ENCODE measurements around the gene SERTAD1. TPM values are rescaled to one million over a fixed set of nuclear protein-coding genes. Genes with fewer than 3 reads are reported as not detected.

SERTAD1 gene
- total and polyA plus RNA-seq, 12 donors = 6.3 to 35.8 (median 9.4) TPM

DNA sequence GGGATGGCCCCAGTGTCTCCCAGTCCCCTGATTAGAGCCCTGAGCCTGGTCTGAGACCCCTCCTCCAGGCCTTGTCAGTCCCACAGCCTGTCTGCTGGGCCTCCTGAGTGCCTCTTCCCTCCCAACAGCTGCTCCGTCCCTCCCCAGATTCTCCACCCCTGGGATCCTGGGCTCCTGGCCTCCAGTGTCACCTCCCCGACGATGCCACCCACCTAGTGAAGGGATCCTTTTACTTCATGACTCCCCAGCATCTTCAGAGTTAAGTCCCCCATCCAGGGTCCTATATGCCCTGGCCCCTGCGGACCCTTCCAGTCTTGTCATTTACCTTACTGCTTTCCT lies 8.2 kb downstream of the SERTAD1 start:
- Histone ChIP-seq H3K4me1 (peaks cover 12 to 61% (median 43%) of the 10 kb centered on the region in 9 donors), H3K4me3 (peak overlapping the region in 1 of 10 donors; percentile 14), H3K27ac (peak overlapping the region; percentile 75 to 96 (median 84)), H3K36me3 (peaks cover 0 to 11% (median 3%) of the 10 kb centered on the region in 9 donors), H3K27me3 (no peaks in the 10 kb centered on the region), H3K9me3 (no peaks in the 10 kb centered on the region)
- WGBS, 2 donors = 59 to 61% methylated on average over 4 of the region's 4 CpGs
- TF ChIP-seq, protein P1, sequence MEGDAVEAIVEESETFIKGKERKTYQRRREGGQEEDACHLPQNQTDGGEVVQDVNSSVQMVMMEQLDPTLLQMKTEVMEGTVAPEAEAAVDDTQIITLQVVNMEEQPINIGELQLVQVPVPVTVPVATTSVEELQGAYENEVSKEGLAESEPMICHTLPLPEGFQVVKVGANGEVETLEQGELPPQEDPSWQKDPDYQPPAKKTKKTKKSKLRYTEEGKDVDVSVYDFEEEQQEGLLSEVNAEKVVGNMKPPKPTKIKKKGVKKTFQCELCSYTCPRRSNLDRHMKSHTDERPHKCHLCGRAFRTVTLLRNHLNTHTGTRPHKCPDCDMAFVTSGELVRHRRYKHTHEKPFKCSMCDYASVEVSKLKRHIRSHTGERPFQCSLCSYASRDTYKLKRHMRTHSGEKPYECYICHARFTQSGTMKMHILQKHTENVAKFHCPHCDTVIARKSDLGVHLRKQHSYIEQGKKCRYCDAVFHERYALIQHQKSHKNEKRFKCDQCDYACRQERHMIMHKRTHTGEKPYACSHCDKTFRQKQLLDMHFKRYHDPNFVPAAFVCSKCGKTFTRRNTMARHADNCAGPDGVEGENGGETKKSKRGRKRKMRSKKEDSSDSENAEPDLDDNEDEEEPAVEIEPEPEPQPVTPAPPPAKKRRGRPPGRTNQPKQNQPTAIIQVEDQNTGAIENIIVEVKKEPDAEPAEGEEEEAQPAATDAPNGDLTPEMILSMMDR (IDR thresholded peaks at IDR 0.05) = no peak
- intact Hi-C loops (cut with DNase I) = loop anchor here in 1 of 10 donors (10.0 kb wide), 1 partner anchor 387 kb away; no protein-coding TSS in a partner anchor
- ATAC-seq = no peak
- DNase-seq = no peak

GRCh38 chr19:40416918-40417642 lies 8.7 kb downstream of the SERTAD1 start:
- Histone ChIP-seq H3K9me3 (no peaks in the 10 kb centered on the region), H3K36me3 (peaks cover 0 to 6% (median 0%) of the 10 kb centered on the region in 9 donors), H3K4me1 (peaks cover 12 to 61% (median 41%) of the 10 kb centered on the region in 9 donors), H3K27me3 (no peaks in the 10 kb centered on the region), H3K4me3 (peak overlapping the region in 1 of 10 donors; percentile 14), H3K27ac (peak overlapping the region; percentile 75 to 96 (median 84))
- TF ChIP-seq, protein P1 (IDR thresholded peaks at IDR 0.05) = no peak
- DNase-seq = peak; percentile 60 to 81
- intact Hi-C loops (cut with DNase I) = loop anchor here in 1 of 10 donors (10.0 kb wide), 1 partner anchor 388 kb away; no protein-coding TSS in a partner anchor
- WGBS, 2 donors = 40 to 43% methylated on average over 16 of the region's 16 CpGs
- ATAC-seq = peak in 7 of 8 donors; percentile 25 to 51 (median 29)

DNA sequence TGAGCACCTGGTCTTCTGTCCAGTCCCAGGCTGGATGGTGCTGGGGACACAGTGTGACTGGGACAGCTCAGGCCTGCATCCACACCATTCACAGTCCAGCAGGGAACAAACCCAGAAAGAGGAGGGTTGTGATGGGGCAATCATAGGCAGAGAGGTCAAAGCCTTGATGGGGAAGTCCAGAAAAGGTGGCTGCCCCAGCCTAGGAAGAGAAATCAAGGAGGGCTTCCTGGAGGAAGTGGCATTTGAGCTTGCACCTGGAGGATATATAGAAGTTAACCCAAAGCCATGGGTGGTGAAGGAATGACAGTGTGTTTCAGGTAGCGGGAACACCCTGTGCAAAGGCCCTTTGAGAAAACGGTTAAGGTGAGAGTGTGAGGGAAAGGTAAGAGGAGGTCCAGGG lies 10.0 kb downstream of the SERTAD1 start:
- H3K27ac ChIP-seq = peak overlapping the region in 1 of 10 donors; percentile 96
- TF ChIP-seq, protein P1 (IDR thresholded peaks at IDR 0.05) = no peak
- peaks cover 16 to 64% (median 45%) of the 10 kb centered on the region in 9 donors for H3K4me1 ChIP-seq

GRCh38 chr19:40414542-40415535 lies 11.0 kb downstream of the SERTAD1 start:
- ATAC-seq (no peak), DNase-seq (no peak)
- 81 to 82% methylated on average over 21 of the region's 21 CpGs for WGBS, 2 donors
- peak overlapping the region in 2 of 10 donors; percentile 23 to 27 for H3K27ac ChIP-seq
- H3K27me3 ChIP-seq = no peaks in the 10 kb centered on the region
- H3K36me3 ChIP-seq = no peaks in the 10 kb centered on the region
- peaks cover 16 to 56% (median 46%) of the 10 kb centered on the region in 9 donors for H3K4me1 ChIP-seq
- no peak overlapping the region for H3K4me3 ChIP-seq
- intact Hi-C loops (cut with DNase I) = loop anchor here in 1 of 10 donors (10.0 kb wide), 1 partner anchor 390 kb away; no protein-coding TSS in a partner anchor
- TF ChIP-seq, protein P1 (IDR thresholded peaks at IDR 0.05) = no peak
- no peaks in the 10 kb centered on the region for H3K9me3 ChIP-seq

More for the DNA sequence above, 10.0 kb downstream of the SERTAD1 start:
- WGBS, 2 donors = 98 to 100% methylated on average over 2 of the region's 2 CpGs
- Histone ChIP-seq H3K27me3 (no peaks in the 10 kb centered on the region), H3K4me3 (no peak overlapping the region), H3K9me3 (no peaks in the 10 kb centered on the region), H3K36me3 (no peaks in the 10 kb centered on the region)
- ATAC-seq = no peak
- no peak for DNase-seq
- intact Hi-C loops (cut with DNase I) = loop anchor here in 1 of 10 donors (10.0 kb wide), 1 partner anchor 389 kb away; no protein-coding TSS in a partner anchor
